Spinal cord (tissue), 10 donors: ENCODE data around the gene B3GALT5. TPM values are rescaled to one million over a fixed set of nuclear protein-coding genes. Genes with fewer than 3 reads are reported as not detected.

Source experiments
- DNase-seq, 6 donors: peaks; one replicate each; pipeline versions ENCODE4 v3.0.0 to v3.0.0-alpha.2; 2013 to 2015; ENCODE audit warnings: low spot score in 6 of 6, low read depth in 4 of 6
- H3K27ac ChIP-seq: one replicate; pipeline ENCODE4 v1.5.1; 2013; ENCODE audit warnings: low read depth, low read length, control low read depth
- H3K27me3 ChIP-seq: one replicate; pipeline ENCODE4 v1.6.1; 2013; ENCODE audit warnings: low read length; ENCODE audit not compliant: control insufficient read depth, insufficient read depth
- H3K36me3 ChIP-seq: one replicate; pipeline ENCODE4 v1.6.1; 2013; ENCODE audit warnings: low read length; ENCODE audit not compliant: control insufficient read depth, insufficient read depth
- H3K4me1 ChIP-seq: one replicate; pipeline ENCODE4 v1.6.1; 2013; ENCODE audit warnings: low read length; ENCODE audit not compliant: control insufficient read depth, insufficient read depth
- H3K4me3 ChIP-seq: one replicate; pipeline ENCODE4 v1.5.1; 2013; ENCODE audit warnings: low read depth, low read length, control low read depth
- H3K9me3 ChIP-seq: one replicate; pipeline ENCODE4 v1.6.1; 2013; ENCODE audit warnings: low read length; ENCODE audit not compliant: control insufficient read depth, insufficient read depth
- WGBS: methylation state at CpG from one replicate; pipeline ENCODE4 v1.1.5; 2013; ENCODE audit warnings: missing lambda C conversion rate; ENCODE audit not compliant: insufficient coverage; 5-methylcytosine and 5-hydroxymethylcytosine counted together
- polyA plus RNA-seq, 2 donors: library from polyadenylated mRNA; unstranded; fragments of 120-200 nt; gene quantifications; one replicate each; pipeline ENCODE4 v1.2.1, GENCODE V29; 2013; ENCODE audit not compliant: insufficient read length in 2 of 2
- total RNA-seq, 2 donors: library from RNA; depleted of rRNA in 1 of 2; stranded (reverse); fragments of 120-200 nt in 1 of 2; fragments of >200 nt in 1 of 2; gene quantifications; one replicate each; pipeline versions ENCODE4 v1.2.3 to v1.2.4, GENCODE V29; 2013 to 2014
- donor health status: healthy.

The B3GALT5 gene
- total and polyA plus RNA-seq, 4 donors = 3.1 to 3.5 (median 3.3) TPM

GRCh38 chr21:39669485-39669884 is 56.7 kb downstream of the B3GALT5 start:
- no peak for DNase-seq
- 89% methylated on average over 8 of the region's 9 CpGs for WGBS
- H3K9me3 ChIP-seq = no peaks in the 10 kb centered on the region
- peaks cover 21% of the 10 kb centered on the region for H3K36me3 ChIP-seq
- no peaks in the 10 kb centered on the region for H3K27me3 ChIP-seq
- H3K27ac ChIP-seq = no peak overlapping the region
- peaks cover 10% of the 10 kb centered on the region for H3K4me1 ChIP-seq
- no peak overlapping the region for H3K4me3 ChIP-seq

GRCh38 chr21:39669976-39670661 is 57.4 kb downstream of the B3GALT5 start:
- Histone ChIP-seq H3K4me3 (no peak overlapping the region), H3K36me3 (peaks cover 18% of the 10 kb centered on the region)
- WGBS = 80% methylated on average over 3 of the region's 8 CpGs

GRCh38 chr21:39670701-39671100 is 58.0 kb downstream of the B3GALT5 start:
- Histone ChIP-seq H3K36me3 (peaks cover 18% of the 10 kb centered on the region), H3K27me3 (no peaks in the 10 kb centered on the region), H3K27ac (no peak overlapping the region), H3K9me3 (no peaks in the 10 kb centered on the region), H3K4me1 (peaks cover 14% of the 10 kb centered on the region), H3K4me3 (no peak overlapping the region)
- peak in 2 of 6 donors; percentile 15 to 28 for DNase-seq
- WGBS = 71% methylated on average over 1 of the region's 2 CpGs

More at GRCh38 chr21:39669976-39670661, 57.4 kb downstream of the B3GALT5 start:
- Histone ChIP-seq H3K27me3 (no peaks in the 10 kb centered on the region), H3K27ac (no peak overlapping the region), H3K4me1 (peaks cover 10% of the 10 kb centered on the region), H3K9me3 (no peaks in the 10 kb centered on the region)
- no peak for DNase-seq

- 97% methylated on average over 5 of the region's 8 CpGs for WGBS
- no peaks in the 10 kb centered on the region for H3K27me3 ChIP-seq
- no peak overlapping the region for H3K4me3 ChIP-seq
- H3K27ac ChIP-seq = no peak overlapping the region
- peaks cover 15% of the 10 kb centered on the region for H3K4me1 ChIP-seq
- no peaks in the 10 kb centered on the region for H3K9me3 ChIP-seq
- no peak for DNase-seq
- H3K36me3 ChIP-seq = peaks cover 18% of the 10 kb centered on the region
Observed at GRCh38 chr21:39671986-39672385, 59.2 kb downstream of the B3GALT5 start.

GRCh38 chr21:39673163-39673562 is 60.4 kb downstream of the B3GALT5 start:
- Histone ChIP-seq H3K36me3 (peaks cover 18% of the 10 kb centered on the region), H3K27me3 (no peaks in the 10 kb centered on the region), H3K9me3 (no peaks in the 10 kb centered on the region), H3K4me1 (peaks cover 15% of the 10 kb centered on the region), H3K27ac (no peak overlapping the region), H3K4me3 (no peak overlapping the region)
- WGBS = 86% methylated on average over 8 of the region's 9 CpGs
- DNase-seq = no peak

- Histone ChIP-seq H3K27me3 (no peaks in the 10 kb centered on the region), H3K36me3 (peaks cover 14% of the 10 kb centered on the region), H3K9me3 (no peaks in the 10 kb centered on the region), H3K4me1 (peaks cover 15% of the 10 kb centered on the region), H3K4me3 (no peak overlapping the region), H3K27ac (no peak overlapping the region)
- 76% methylated on average over 11 of the region's 11 CpGs for WGBS
- DNase-seq = peak in 1 of 6 donors; percentile 55
Observed at GRCh38 chr21:39673736-39674135, 61.0 kb downstream of the B3GALT5 start.

GRCh38 chr21:39674801-39675200 is 62.1 kb downstream of the B3GALT5 start:
- H3K36me3 ChIP-seq = peaks cover 12% of the 10 kb centered on the region
- H3K27me3 ChIP-seq = no peaks in the 10 kb centered on the region
- no peaks in the 10 kb centered on the region for H3K9me3 ChIP-seq
- WGBS = 73% methylated on average over 10 of the region's 10 CpGs
- H3K27ac ChIP-seq = no peak overlapping the region
- DNase-seq = no peak
- peaks cover 15% of the 10 kb centered on the region for H3K4me1 ChIP-seq
- H3K4me3 ChIP-seq = no peak overlapping the region

- DNase-seq = no peak
Observed at GRCh38 chr21:39675590-39675989, 62.9 kb downstream of the B3GALT5 start.

GRCh38 chr21:39675993-39676661 is 63.4 kb downstream of the B3GALT5 start:
- no peak overlapping the region for H3K4me3 ChIP-seq
- H3K27me3 ChIP-seq = no peaks in the 10 kb centered on the region
- DNase-seq = peak in 3 of 6 donors; percentile 19 to 79 (median 54)
- peak overlapping the region; percentile 45 for H3K27ac ChIP-seq
- H3K9me3 ChIP-seq = no peaks in the 10 kb centered on the region
- H3K36me3 ChIP-seq = peaks cover 12% of the 10 kb centered on the region
- peaks cover 11% of the 10 kb centered on the region for H3K4me1 ChIP-seq
- WGBS = 28% methylated on average over 11 of the region's 14 CpGs

More at GRCh38 chr21:39675590-39675989, 62.9 kb downstream of the B3GALT5 start:
- Histone ChIP-seq H3K27me3 (no peaks in the 10 kb centered on the region), H3K36me3 (peaks cover 12% of the 10 kb centered on the region), H3K9me3 (no peaks in the 10 kb centered on the region), H3K4me1 (peaks cover 11% of the 10 kb centered on the region), H3K4me3 (no peak overlapping the region), H3K27ac (peak overlapping the region; percentile 45)
- 75% methylated on average over 5 of the region's 12 CpGs for WGBS

GRCh38 chr21:39680216-39680615 is 67.5 kb downstream of the B3GALT5 start:
- 100% methylated on average over 1 of the region's 4 CpGs for WGBS
- Histone ChIP-seq H3K27me3 (no peaks in the 10 kb centered on the region), H3K4me1 (peaks cover 5% of the 10 kb centered on the region), H3K36me3 (no peaks in the 10 kb centered on the region), H3K4me3 (no peak overlapping the region), H3K27ac (no peak overlapping the region), H3K9me3 (no peaks in the 10 kb centered on the region)
- DNase-seq = no peak
